Right lobe of liver (tissue), 4 donors: Measurements from ENCODE around the gene TMX2.

Source experiments
- CTCF ChIP-seq, 4 donors: fragments of 200-600 bp in 3 of 4; fragments of 450-650 bp in 1 of 4; IDR thresholded peaks; one replicate each; pipeline versions ENCODE4 v1.5.1 to v1.8.0; 2016 to 2022; ENCODE audit warnings: antibody characterized with exemption in 4 of 4, mild to moderate bottlenecking in 2 of 4
- POLR2A ChIP-seq: fragments of 450-650 bp; IDR thresholded peaks from one replicate; pipeline ENCODE4 v1.6.1; 2017; ENCODE audit warnings: antibody characterized with exemption, mild to moderate bottlenecking
- donor health status: DM: no; HTN: no; CAD: no.
- donor health status: DM: no; HTN: no; CAD: no.
- donor health status: DM: no; HTN: yes; CAD: no.

- TF ChIP-seq CTCF (IDR thresholded peaks at IDR 0.05) (no peak), POLR2A (no peak)
Measured at GRCh38 chr11:57742087-57742452, 29.7 kb downstream of the TMX2 start.
